LNCAP (cell line): Measurements from ENCODE around the gene EMP3.

Source experiments
- CTCF ChIP-seq: fragments of 450-650 bp; IDR thresholded peaks from 2 replicates; pipeline ENCODE4 v1.5.1; 2017; ENCODE audit warnings: mild to moderate bottlenecking

The EMP3 gene

GRCh38 chr19:48325265-48325910, at the start of gene EMP3:
EMP3 (plus strand) TSS chr19:48325552; CDS start chr19:48326845, 1,293 bp downstream.
- TF ChIP-seq CTCF = no peak

DNA sequence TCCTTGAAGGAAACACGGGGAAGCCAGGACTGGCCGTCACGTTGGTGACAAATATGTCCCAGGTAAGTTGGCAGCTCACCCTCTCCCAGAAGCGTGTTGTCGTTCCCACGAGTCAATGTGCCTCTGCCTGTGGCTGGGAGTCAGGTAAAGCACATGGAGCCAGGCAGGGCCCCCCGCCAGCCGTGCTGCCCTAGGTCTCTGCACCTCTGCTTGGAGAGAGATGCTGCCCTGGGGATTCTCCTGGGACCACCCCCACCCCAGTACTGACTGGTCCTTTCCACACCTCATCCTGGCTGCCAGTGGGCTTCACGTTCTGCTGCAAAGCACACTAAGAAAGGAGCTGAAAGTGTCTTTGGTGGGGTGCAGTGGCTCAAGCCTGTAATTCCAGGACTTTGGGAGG, 45.6 kb upstream of the EMP3 start:
- no peak for TF ChIP-seq CTCF

GRCh38 chr19:48283908-48284307, 41.4 kb upstream of the EMP3 start:
- no peak for TF ChIP-seq CTCF

GRCh38 chr19:48284896-48285295, 40.5 kb upstream of the EMP3 start:
- TF ChIP-seq CTCF = no peak

- TF ChIP-seq CTCF = no peak
Measured at GRCh38 chr19:48287748-48288147, 37.6 kb upstream of the EMP3 start.

DNA sequence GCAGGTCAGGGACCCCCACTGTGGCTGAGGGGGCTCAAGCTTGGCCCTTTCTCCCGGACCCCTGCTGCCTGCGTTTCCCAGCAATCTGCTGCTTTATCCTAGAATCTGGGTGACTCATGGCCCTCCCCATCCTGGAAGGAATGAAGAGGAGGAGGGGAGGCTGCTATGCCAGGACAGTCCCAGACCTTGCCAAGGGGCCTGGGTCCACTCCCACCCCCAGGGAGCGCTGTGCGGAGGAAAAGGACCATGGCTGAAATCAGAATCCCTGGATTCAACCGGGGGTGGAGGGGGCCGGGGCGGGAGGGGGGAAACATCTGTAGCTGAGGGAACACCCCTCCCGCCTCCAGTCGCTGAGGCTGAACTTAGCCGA, 35.0 kb upstream of the EMP3 start:
- TF ChIP-seq CTCF = no peak

DNA sequence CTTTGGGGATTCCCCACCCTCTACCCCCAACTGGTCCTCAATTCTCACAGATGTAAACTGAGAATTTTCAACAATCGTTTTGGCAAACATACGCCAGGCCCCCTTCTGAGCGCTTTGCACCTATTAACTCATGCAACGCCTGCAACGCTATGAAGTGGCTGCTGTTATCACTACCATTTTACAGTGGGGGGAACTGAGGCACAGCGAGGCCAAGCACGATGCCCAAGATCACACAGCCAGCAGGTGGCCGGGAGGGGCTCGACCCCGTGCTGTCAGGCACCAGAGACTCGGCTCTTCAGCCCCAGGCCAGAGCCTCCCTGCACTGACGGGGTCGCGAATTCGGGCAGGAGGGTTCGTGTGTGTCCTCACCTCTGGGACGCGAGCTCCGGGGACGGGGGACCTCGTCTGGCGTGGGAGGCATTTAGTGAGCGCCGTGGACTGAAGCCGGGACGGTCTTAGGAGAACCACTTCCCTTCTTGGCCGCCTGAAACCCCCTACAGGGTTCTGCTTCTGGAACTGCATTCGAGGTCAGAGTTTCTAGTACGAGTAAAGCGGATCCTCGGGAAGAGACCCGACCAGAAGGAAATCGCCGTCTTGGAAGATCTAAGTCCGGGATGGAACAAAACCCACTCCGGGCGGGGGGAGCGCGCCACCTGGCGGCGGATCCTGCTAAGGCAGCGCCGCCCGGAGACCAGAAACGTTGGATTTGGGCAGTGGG, 34.4 kb upstream of the EMP3 start:
- TF ChIP-seq CTCF = peak; percentile 79
